ENCODE data around the gene MAP1LC3A. TPM values are rescaled to one million over a fixed set of nuclear protein-coding genes. Genes with fewer than 3 reads are reported as not detected.

Gene MAP1LC3A
- total RNA-seq, 1 donor from 2014 or later = 71.5 TPM

DNA sequence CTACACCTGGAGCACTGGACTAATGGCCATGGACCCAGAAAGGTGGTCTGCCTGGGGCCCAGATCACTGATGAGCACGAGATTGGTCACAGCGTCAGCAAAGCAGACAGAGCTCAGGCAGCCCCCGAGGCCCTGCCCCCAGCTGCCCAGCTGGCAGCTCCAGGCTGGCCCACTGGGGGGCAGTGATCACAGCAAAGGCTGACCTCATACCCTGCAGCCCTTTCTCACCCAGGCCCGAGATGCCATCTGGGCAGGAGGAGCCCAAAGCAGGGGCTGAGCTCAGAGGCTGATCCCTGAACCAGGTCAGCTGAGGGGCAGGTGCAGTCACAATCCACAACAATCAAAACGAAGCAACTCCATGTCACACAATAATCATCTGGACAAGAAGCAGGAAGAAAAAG is 4.1 kb downstream of the MAP1LC3A start:
- Histone ChIP-seq H3K4me3 (no peak overlapping the region), H3K36me3 (no peaks in the 10 kb centered on the region), H3K27ac (no peak overlapping the region), H3K9me3 (no peaks in the 10 kb centered on the region), H3K4me1 (peaks cover 15% of the 10 kb centered on the region), H3K27me3 (no peaks in the 10 kb centered on the region)
- intact Hi-C loops (cut with DNase I) = no loop called here
- TF ChIP-seq POLR2A (IDR thresholded peaks at IDR 0.05) (no peak), POLR2AphosphoS5 (IDR thresholded peaks at IDR 0.05; ENCODE audit: insufficient read depth in 1 of 2, low read depth in 1 of 2) (no peak)
- TF ChIP-seq, protein P1, sequence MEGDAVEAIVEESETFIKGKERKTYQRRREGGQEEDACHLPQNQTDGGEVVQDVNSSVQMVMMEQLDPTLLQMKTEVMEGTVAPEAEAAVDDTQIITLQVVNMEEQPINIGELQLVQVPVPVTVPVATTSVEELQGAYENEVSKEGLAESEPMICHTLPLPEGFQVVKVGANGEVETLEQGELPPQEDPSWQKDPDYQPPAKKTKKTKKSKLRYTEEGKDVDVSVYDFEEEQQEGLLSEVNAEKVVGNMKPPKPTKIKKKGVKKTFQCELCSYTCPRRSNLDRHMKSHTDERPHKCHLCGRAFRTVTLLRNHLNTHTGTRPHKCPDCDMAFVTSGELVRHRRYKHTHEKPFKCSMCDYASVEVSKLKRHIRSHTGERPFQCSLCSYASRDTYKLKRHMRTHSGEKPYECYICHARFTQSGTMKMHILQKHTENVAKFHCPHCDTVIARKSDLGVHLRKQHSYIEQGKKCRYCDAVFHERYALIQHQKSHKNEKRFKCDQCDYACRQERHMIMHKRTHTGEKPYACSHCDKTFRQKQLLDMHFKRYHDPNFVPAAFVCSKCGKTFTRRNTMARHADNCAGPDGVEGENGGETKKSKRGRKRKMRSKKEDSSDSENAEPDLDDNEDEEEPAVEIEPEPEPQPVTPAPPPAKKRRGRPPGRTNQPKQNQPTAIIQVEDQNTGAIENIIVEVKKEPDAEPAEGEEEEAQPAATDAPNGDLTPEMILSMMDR (IDR thresholded peaks at IDR 0.05) = no peak
- no peak for DNase-seq (ENCODE audit: extremely low spot score in 2 of 2)

- Histone ChIP-seq H3K36me3 (no peaks in the 10 kb centered on the region), H3K27ac (no peak overlapping the region), H3K27me3 (no peaks in the 10 kb centered on the region), H3K4me1 (peaks cover 2% of the 10 kb centered on the region), H3K9me3 (no peaks in the 10 kb centered on the region), H3K4me3 (no peak overlapping the region)
- intact Hi-C loops (cut with DNase I) = no loop called here
- DNase-seq (ENCODE audit: extremely low spot score in 2 of 2) = no peak
- TF ChIP-seq, protein P1 (IDR thresholded peaks at IDR 0.05) = no peak
- TF ChIP-seq POLR2A (IDR thresholded peaks at IDR 0.05) (no peak), POLR2AphosphoS5 (IDR thresholded peaks at IDR 0.05; ENCODE audit: insufficient read depth in 1 of 2, low read depth in 1 of 2) (no peak)
Measured at GRCh38 chr20:34564833-34565232, 6.3 kb downstream of the MAP1LC3A start.

GRCh38 chr20:34566978-34567891 is 8.7 kb downstream of the MAP1LC3A start:
- DNase-seq (ENCODE audit: extremely low spot score in 2 of 2) = no peak
- Histone ChIP-seq H3K9me3 (no peaks in the 10 kb centered on the region), H3K4me1 (no peaks in the 10 kb centered on the region), H3K27me3 (no peaks in the 10 kb centered on the region), H3K27ac (no peak overlapping the region), H3K4me3 (no peak overlapping the region), H3K36me3 (no peaks in the 10 kb centered on the region)
- intact Hi-C loops (cut with DNase I) = no loop called here
- TF ChIP-seq POLR2A (IDR thresholded peaks at IDR 0.05) (no peak), POLR2AphosphoS5 (IDR thresholded peaks at IDR 0.05; ENCODE audit: insufficient read depth in 1 of 2, low read depth in 1 of 2) (no peak)
- TF ChIP-seq, protein P1 (IDR thresholded peaks at IDR 0.05) = no peak

- intact Hi-C loops (cut with DNase I) = no loop called here
- no peak for DNase-seq (ENCODE audit: extremely low spot score in 2 of 2)
- TF ChIP-seq, protein P1 (IDR thresholded peaks at IDR 0.05) = no peak
- TF ChIP-seq POLR2AphosphoS5 (IDR thresholded peaks at IDR 0.05; ENCODE audit: insufficient read depth in 1 of 2, low read depth in 1 of 2) (no peak), POLR2A (IDR thresholded peaks at IDR 0.05) (no peak)
- no peak overlapping the region for H3K4me3 ChIP-seq
- no peaks in the 10 kb centered on the region for H3K36me3 ChIP-seq
- no peaks in the 10 kb centered on the region for H3K27me3 ChIP-seq
- H3K27ac ChIP-seq = no peak overlapping the region
- H3K4me1 ChIP-seq = no peaks in the 10 kb centered on the region
- H3K9me3 ChIP-seq = no peaks in the 10 kb centered on the region
Measured at GRCh38 chr20:34567892-34568865, 9.7 kb downstream of the MAP1LC3A start.

Data from vagina (tissue), 2 donors.